ENCODE data around the gene PCDHGA1.
A peak's percentile ranks its signal among the peaks of the same experiment; 100 is the strongest.
"Not testable (repeated sequence)": the region's sequence is repeated elsewhere in the genome, so short reads cannot be mapped to it uniquely, and the experiment has no call there.

The PCDHGA1 gene

DNA sequence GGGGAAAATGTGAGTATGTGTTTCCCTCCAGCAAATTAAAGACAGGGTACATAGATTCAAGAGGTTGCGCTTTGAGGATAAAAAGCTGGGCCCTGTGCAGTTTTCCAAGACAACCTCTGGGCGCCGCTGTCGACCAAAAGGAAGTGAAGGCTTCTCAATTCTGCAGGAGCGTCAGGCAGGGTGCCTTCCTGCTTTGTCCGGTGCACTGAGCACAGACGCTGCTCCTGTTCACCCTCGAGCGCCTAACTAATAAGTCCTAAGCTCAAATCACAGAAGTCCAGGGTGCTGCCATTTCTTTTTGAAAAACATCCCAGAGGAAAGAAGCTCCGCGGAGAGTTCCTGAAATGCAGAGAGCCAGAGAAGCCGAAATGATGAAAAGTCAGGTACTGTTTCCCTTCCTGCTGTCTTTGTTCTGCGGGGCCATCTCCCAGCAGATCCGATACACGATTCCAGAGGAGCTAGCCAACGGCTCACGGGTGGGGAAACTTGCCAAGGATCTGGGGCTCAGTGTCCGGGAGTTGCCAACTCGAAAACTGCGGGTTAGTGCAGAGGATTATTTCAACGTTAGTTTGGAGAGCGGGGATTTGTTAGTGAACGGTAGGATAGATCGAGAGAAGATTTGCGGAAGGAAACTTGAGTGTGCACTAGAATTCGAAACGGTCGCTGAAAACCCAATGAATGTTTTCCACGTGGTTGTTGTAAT, 19.8 kb downstream of the PCDHGA1 start, which contains the start of gene PCDHGB1:
PCDHGB1 (plus strand) TSS at position 183 of the 703 bp plus-strand sequence; CDS start at position 345, 162 bp downstream.
- DNase-seq, result peak; percentile 78

DNA sequence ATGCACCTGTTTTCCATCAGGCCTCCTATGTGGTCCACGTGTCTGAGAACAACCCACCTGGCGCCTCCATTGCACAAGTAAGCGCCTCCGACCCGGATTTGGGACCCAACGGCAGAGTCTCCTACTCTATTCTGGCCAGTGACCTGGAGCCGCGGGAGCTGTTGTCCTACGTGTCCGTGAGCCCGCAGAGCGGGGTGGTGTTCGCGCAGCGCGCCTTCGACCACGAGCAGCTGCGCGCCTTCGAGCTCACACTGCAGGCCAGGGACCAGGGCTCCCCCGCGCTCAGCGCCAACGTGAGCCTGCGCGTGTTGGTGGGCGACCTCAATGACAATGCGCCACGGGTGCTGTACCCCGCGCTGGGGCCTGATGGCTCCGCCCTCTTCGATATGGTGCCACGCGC, 21.3 kb downstream of the PCDHGA1 start:
- no peak for DNase-seq

DNA sequence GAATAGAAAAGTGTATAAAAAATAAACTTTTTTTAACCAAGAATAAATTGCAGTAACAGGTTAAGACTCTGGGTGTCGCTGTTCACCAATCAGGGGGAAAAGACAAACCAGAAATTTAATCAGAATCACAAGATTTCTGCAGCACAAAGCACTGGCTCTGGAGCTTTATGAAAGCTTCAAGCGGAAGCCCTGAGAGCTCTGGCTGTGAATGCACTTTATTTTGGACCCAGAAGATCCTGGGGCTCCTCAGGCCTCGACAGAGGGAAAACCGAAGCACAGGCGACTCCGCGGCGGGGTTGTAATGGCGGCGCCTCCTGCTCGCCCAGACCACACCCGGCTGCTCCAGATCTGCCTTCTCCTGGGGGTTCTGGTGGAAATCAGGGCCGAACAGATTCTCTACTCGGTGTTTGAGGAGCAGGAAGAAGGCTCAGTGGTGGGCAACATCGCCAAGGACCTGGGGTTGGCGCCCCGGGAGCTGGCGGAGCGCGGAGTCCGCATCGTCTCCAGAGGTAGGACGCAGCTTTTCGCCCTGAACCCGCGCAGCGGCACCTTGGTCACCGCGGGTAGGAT, 24.7 kb downstream of the PCDHGA1 start, which contains the start of gene PCDHGA4:
PCDHGA4 (plus strand) TSS at position 122 of the 570 bp plus-strand sequence; CDS start at position 209, 87 bp downstream.
- DNase-seq, result no peak

- no peak for DNase-seq
Observed at GRCh38 chr5:141355641-141356040, 25.3 kb downstream of the PCDHGA1 start.

GRCh38 chr5:141356133-141356532, 25.8 kb downstream of the PCDHGA1 start:
- no peak for DNase-seq

- DNase-seq, result no peak
Observed at GRCh38 chr5:141356950-141357349, 26.6 kb downstream of the PCDHGA1 start.

- DNase-seq, result peak; percentile 4
Observed at GRCh38 chr5:141359790-141360426, 29.6 kb downstream of the PCDHGA1 start, which contains the start of gene PCDHGB2. Gene PCDHGB2, plus strand, starts transcription at chr5:141359994. Its CDS starts 142 bp downstream, at chr5:141360136.

GRCh38 chr5:141360685-141361084, 30.4 kb downstream of the PCDHGA1 start:
- no peak for DNase-seq

DNA sequence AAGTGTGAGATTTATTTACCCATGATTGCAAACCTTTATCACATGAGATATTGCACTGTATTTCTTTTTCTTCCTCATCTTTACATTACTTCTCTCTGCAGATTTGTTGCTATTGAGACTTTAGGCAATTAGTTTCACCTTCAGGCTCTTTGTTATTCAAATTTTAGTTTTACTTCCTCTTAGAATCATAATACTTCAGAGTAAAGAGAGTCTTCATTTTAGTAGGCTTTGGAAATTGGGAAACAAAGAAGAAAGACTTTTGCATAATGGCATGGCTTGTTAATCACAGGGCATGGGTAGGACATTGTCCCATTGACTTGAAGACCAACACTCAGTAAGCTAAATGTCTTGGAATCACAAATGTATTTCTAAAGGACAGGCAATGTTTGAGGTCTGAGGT, 32.4 kb downstream of the PCDHGA1 start:
- no peak for DNase-seq

DNA sequence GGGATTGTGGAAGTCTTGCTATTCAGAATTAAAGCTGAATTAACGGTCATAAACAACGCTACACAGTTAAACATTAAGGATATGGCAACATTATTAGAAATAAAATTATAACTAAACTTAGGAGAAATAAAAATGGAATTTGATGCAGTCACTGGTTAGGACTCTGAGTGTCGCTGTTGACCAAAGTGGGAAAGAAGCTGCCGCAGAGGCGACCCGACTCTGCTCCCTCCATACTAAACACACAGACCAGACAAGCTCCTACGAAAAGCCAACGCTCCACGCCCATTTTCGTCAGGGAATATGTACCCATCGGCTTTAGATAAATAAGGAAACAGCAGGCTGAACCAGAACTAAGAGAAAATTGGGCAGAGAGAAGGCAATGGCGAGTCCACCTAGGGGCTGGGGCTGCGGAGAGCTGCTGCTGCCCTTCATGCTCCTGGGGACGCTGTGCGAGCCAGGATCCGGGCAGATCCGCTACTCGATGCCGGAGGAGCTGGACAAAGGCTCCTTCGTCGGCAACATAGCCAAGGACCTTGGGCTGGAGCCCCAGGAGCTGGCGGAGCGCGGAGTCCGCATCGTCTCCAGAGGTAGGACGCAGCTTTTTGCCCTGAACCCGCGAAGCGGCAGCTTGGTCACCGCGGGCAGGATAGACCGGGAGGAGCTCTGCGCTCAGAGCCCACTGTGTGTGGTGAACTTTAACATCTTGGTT, 33.8 kb downstream of the PCDHGA1 start, which contains the start of gene PCDHGA5:
PCDHGA5 (plus strand) TSS at position 211 of the 709 bp plus-strand sequence; CDS start at position 380, 169 bp downstream.
- DNase-seq, result no peak

GRCh38 chr5:141366016-141366896, 35.9 kb downstream of the PCDHGA1 start:
- DNase-seq, result no peak

GRCh38 chr5:141369994-141370848, 39.9 kb downstream of the PCDHGA1 start, which contains the start of gene PCDHGB3:
Gene PCDHGB3, plus strand, starts transcription at chr5:141370242. Its CDS starts 153 bp downstream, at chr5:141370395.
- DNase-seq, result peak; percentile 0

DNA sequence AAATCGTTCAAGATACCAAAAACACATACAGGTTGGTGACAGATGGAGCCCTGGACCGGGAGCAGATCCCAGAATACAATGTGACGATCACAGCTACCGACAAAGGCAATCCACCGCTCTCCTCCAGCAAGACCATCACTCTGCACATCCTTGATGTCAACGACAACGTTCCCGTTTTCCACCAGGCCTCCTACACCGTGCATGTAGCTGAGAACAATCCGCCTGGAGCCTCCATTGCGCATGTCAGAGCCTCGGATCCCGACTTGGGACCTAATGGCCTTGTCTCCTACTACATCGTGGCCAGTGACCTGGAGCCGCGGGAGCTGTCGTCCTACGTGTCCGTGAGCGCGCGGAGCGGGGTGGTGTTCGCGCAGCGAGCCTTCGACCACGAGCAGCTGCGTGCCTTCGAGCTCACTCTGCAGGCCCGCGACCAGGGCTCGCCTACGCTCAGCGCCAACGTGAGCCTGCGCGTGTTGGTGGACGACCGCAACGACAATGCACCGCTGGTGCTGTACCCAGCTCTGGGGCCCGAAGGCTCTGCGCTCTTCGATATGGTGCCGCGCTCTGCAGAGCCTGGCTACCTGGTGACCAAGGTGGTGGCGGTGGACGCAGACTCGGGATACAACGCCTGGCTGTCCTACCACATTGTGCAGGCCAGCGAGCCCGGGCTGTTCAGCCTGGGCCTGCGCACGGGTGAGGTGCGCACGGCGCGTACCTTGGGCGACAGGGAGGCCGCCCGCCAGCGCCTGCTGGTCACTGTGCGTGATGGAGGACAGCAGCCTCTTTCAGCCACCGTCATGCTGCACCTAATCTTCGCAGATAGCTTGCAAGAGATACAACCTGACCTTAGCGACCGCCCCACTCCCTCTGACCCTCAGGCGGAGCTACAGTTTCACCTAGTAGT, 41.5 kb downstream of the PCDHGA1 start:
- no peak for DNase-seq

DNA sequence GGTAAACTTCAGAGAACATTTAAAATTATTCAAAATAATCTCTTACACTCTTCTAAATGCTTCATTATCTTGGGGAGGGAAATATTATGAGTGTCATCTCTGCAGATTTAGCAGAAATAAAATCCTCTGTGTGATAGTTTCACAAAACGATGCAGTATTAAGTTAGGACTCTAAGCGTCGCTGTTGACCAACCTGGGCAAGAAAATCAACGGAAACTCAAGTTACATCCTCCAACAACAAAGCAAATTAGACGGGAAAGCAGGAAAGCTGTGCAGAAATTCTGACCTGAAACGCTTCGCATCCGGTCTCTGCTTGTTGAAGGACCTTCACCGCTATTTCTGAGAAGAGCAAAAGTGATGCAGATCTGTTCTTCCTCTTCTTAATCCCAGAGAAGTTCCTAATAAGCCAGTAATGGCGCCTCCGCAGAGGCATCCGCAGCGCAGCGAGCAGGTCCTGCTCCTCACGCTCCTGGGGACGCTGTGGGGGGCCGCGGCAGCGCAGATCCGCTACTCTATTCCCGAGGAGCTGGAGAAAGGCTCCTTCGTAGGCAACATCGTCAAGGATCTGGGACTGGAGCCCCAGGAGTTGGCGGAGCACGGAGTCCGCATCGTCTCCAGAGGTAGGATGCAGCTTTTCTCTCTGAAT, 43.5 kb downstream of the PCDHGA1 start, which contains the start of gene PCDHGA6:
PCDHGA6 (plus strand) TSS at position 219 of the 645 bp plus-strand sequence; CDS start at position 412, 193 bp downstream.
- no peak for DNase-seq

GRCh38 chr5:141374627-141375026, 44.3 kb downstream of the PCDHGA1 start:
- DNase-seq, result no peak

DNA sequence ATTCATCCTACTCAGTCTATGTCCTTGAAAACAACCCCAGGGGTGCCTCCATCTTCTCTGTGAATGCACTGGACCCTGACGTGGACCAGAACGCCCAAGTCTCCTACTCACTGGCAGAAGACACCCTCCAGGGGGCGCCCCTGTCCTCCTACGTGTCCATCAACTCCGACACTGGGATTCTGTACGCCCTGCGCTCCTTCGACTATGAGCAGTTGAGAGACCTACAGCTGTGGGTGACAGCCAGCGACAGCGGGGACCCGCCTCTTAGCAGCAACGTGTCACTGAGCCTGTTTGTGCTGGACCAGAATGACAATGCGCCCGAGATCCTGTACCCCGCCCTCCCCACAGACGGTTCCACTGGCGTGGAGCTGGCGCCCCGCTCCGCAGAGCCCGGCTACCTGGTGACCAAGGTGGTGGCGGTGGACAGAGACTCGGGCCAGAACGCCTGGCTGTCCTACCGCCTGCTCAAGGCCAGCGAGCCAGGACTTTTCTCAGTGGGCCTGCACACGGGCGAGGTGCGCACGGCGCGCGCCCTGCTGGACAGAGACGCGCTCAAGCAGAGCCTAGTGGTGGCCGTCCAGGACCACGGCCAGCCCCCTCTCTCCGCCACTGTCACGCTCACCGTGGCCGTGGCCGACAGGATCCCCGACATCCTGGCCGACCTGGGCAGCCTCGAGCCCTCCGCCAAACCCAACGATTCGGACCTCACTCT, 45.3 kb downstream of the PCDHGA1 start:
- DNase-seq, result not testable (repeated sequence)

DNA sequence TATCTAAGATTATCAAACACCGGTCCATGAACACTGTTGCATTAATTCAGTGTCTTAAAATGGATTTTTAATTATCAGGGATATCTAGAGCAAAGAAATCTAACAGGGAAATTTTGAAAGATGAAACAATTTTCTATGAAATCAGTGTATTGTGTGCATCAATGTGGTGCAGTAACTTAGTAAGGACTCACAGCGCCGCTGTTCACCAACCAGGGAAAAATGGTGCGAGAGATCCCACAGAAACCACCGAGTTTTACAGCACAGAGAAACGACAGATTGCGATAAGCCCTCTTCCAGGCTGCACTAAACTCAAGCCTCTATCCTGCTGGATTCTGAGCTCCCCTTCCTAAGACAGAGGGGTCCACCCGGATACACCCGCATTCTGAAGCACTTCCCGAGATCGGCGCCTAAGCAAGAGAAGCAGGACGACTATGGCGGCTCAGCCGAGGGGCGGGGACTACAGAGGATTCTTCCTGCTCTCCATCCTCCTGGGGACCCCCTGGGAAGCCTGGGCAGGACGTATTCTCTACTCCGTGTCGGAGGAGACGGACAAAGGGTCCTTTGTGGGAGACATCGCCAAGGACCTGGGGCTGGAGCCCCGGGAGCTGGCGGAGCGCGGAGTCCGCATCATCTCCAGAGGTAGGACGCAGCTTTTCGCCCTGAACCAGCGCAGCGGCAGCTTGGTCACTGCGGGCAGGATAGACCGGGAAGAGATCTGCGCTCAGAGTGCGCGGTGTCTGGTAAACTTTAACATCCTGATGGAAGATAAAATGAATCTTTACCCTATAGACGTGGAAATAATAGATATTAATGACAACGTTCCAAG, 52.4 kb downstream of the PCDHGA1 start, which contains the start of gene PCDHGA7:
PCDHGA7 (plus strand) TSS at position 274 of the 826 bp plus-strand sequence; CDS start at position 432, 158 bp downstream.
- DNase-seq, result peak; percentile 53
